ENCODE measurements around the gene HECTD4.
"Not testable (repeated sequence)": the region's sequence is repeated elsewhere in the genome, so short reads cannot be mapped to it uniquely, and the experiment has no call there.

Gene HECTD4

GRCh38 chr12:112350593-112351592 is 31.3 kb downstream of the HECTD4 start:
- no peaks in the 10 kb centered on the region for H3K36me3 ChIP-seq (ENCODE audit: insufficient read depth, low read length)
- H3K9ac ChIP-seq (ENCODE audit: low read depth, low read length): no peak overlapping the region
- peaks cover 6% of the 10 kb centered on the region for H3K4me1 ChIP-seq (ENCODE audit: insufficient read depth, low read length)

GRCh38 chr12:112349431-112349830 is 32.8 kb downstream of the HECTD4 start:
- H3K36me3 ChIP-seq (ENCODE audit: insufficient read depth, low read length): no peaks in the 10 kb centered on the region
- H3K9me3 ChIP-seq (ENCODE audit: control insufficient read depth, insufficient read depth, low read length): no peaks in the 10 kb centered on the region
- no peak overlapping the region for H3K9ac ChIP-seq (ENCODE audit: low read depth, low read length)
- H3K4me1 ChIP-seq (ENCODE audit: insufficient read depth, low read length): peaks cover 6% of the 10 kb centered on the region

More at GRCh38 chr12:112350593-112351592, 31.3 kb downstream of the HECTD4 start:
- H3K9me3 ChIP-seq (ENCODE audit: control insufficient read depth, insufficient read depth, low read length): no peaks in the 10 kb centered on the region

GRCh38 chr12:112348926-112349325 is 33.3 kb downstream of the HECTD4 start:
- H3K9ac ChIP-seq (ENCODE audit: low read depth, low read length); H3K4me1 ChIP-seq (ENCODE audit: insufficient read depth, low read length); H3K9me3 ChIP-seq (ENCODE audit: control insufficient read depth, insufficient read depth, low read length); H3K36me3 ChIP-seq (ENCODE audit: insufficient read depth, low read length): not testable (repeated sequence)

- Histone ChIP-seq H3K4me1 (ENCODE audit: insufficient read depth, low read length) (peaks cover 18% of the 10 kb centered on the region), H3K9ac (ENCODE audit: low read depth, low read length) (no peak overlapping the region), H3K36me3 (ENCODE audit: insufficient read depth, low read length) (no peaks in the 10 kb centered on the region), H3K9me3 (ENCODE audit: control insufficient read depth, insufficient read depth, low read length) (no peaks in the 10 kb centered on the region)
These were observed 34.6 kb downstream of the HECTD4 start for GRCh38 chr12:112347581-112347982.

- no peaks in the 10 kb centered on the region for H3K9me3 ChIP-seq (ENCODE audit: control insufficient read depth, insufficient read depth, low read length)
- H3K36me3 ChIP-seq (ENCODE audit: insufficient read depth, low read length): no peaks in the 10 kb centered on the region
- H3K4me1 ChIP-seq (ENCODE audit: insufficient read depth, low read length): peaks cover 18% of the 10 kb centered on the region
- H3K9ac ChIP-seq (ENCODE audit: low read depth, low read length): no peak overlapping the region
These were observed 36.0 kb downstream of the HECTD4 start for GRCh38 chr12:112346194-112346593.

GRCh38 chr12:112344220-112344619 is 38.0 kb downstream of the HECTD4 start:
- Histone ChIP-seq H3K9me3 (ENCODE audit: control insufficient read depth, insufficient read depth, low read length) (no peaks in the 10 kb centered on the region), H3K9ac (ENCODE audit: low read depth, low read length) (no peak overlapping the region), H3K4me1 (ENCODE audit: insufficient read depth, low read length) (peaks cover 18% of the 10 kb centered on the region), H3K36me3 (ENCODE audit: insufficient read depth, low read length) (no peaks in the 10 kb centered on the region)

- Histone ChIP-seq H3K4me1 (ENCODE audit: insufficient read depth, low read length) (peaks cover 18% of the 10 kb centered on the region), H3K36me3 (ENCODE audit: insufficient read depth, low read length) (no peaks in the 10 kb centered on the region), H3K9ac (ENCODE audit: low read depth, low read length) (no peak overlapping the region), H3K9me3 (ENCODE audit: control insufficient read depth, insufficient read depth, low read length) (no peaks in the 10 kb centered on the region)
These were observed 39.6 kb downstream of the HECTD4 start for GRCh38 chr12:112342587-112342986.

GRCh38 chr12:112341046-112341825 is 41.0 kb downstream of the HECTD4 start:
- Histone ChIP-seq H3K36me3 (ENCODE audit: insufficient read depth, low read length) (no peaks in the 10 kb centered on the region), H3K9ac (ENCODE audit: low read depth, low read length) (no peak overlapping the region), H3K9me3 (ENCODE audit: control insufficient read depth, insufficient read depth, low read length) (no peaks in the 10 kb centered on the region), H3K4me1 (ENCODE audit: insufficient read depth, low read length) (peaks cover 12% of the 10 kb centered on the region)

- Histone ChIP-seq H3K9ac (ENCODE audit: low read depth, low read length) (no peak overlapping the region), H3K36me3 (ENCODE audit: insufficient read depth, low read length) (no peaks in the 10 kb centered on the region), H3K9me3 (ENCODE audit: control insufficient read depth, insufficient read depth, low read length) (no peaks in the 10 kb centered on the region), H3K4me1 (ENCODE audit: insufficient read depth, low read length) (peaks cover 12% of the 10 kb centered on the region)
These were observed 42.0 kb downstream of the HECTD4 start for GRCh38 chr12:112340230-112340629.

- not testable (repeated sequence) for H3K9ac ChIP-seq (ENCODE audit: low read depth, low read length); H3K9me3 ChIP-seq (ENCODE audit: control insufficient read depth, insufficient read depth, low read length); H3K4me1 ChIP-seq (ENCODE audit: insufficient read depth, low read length); H3K36me3 ChIP-seq (ENCODE audit: insufficient read depth, low read length)
These were observed 47.2 kb downstream of the HECTD4 start for GRCh38 chr12:112334999-112335398.

GRCh38 chr12:112333019-112333418 is 49.2 kb downstream of the HECTD4 start:
- H3K4me1 ChIP-seq (ENCODE audit: insufficient read depth, low read length): no peaks in the 10 kb centered on the region
- no peaks in the 10 kb centered on the region for H3K9me3 ChIP-seq (ENCODE audit: control insufficient read depth, insufficient read depth, low read length)
- H3K9ac ChIP-seq (ENCODE audit: low read depth, low read length): no peak overlapping the region
- no peaks in the 10 kb centered on the region for H3K36me3 ChIP-seq (ENCODE audit: insufficient read depth, low read length)

GRCh38 chr12:112331886-112332285 is 50.3 kb downstream of the HECTD4 start:
- Histone ChIP-seq H3K36me3 (ENCODE audit: insufficient read depth, low read length) (no peaks in the 10 kb centered on the region), H3K4me1 (ENCODE audit: insufficient read depth, low read length) (no peaks in the 10 kb centered on the region), H3K9me3 (ENCODE audit: control insufficient read depth, insufficient read depth, low read length) (no peaks in the 10 kb centered on the region), H3K9ac (ENCODE audit: low read depth, low read length) (no peak overlapping the region)

GRCh38 chr12:112330706-112331105 is 51.5 kb downstream of the HECTD4 start:
- H3K4me1 ChIP-seq (ENCODE audit: insufficient read depth, low read length): no peaks in the 10 kb centered on the region
- no peaks in the 10 kb centered on the region for H3K9me3 ChIP-seq (ENCODE audit: control insufficient read depth, insufficient read depth, low read length)
- H3K36me3 ChIP-seq (ENCODE audit: insufficient read depth, low read length): no peaks in the 10 kb centered on the region
- no peak overlapping the region for H3K9ac ChIP-seq (ENCODE audit: low read depth, low read length)

GRCh38 chr12:112328456-112329124 is 53.6 kb downstream of the HECTD4 start:
- Histone ChIP-seq H3K9ac (ENCODE audit: low read depth, low read length) (no peak overlapping the region), H3K4me1 (ENCODE audit: insufficient read depth, low read length) (no peaks in the 10 kb centered on the region), H3K9me3 (ENCODE audit: control insufficient read depth, insufficient read depth, low read length) (no peaks in the 10 kb centered on the region), H3K36me3 (ENCODE audit: insufficient read depth, low read length) (no peaks in the 10 kb centered on the region)
